Lower lobe of right lung (tissue), 2 donors: Measurements from ENCODE around the gene KHSRP. TPM values are rescaled to one million over a fixed set of nuclear protein-coding genes. Genes with fewer than 3 reads are reported as not detected.

Source experiments
- ATAC-seq, 2 donors: fragments of 200-7000 bp; cut with Tn5 transposase; one replicate each; pipeline ENCODE4 v1.9.1; 2020 to 2022; ENCODE audit warnings: mild to moderate bottlenecking in 2 of 2, moderate library complexity in 2 of 2
- DNase-seq: peaks from one replicate; pipeline ENCODE4 v3.0.0-alpha.2; 2020
- H3K27ac ChIP-seq: fragments of 200-600 bp; one replicate; pipeline ENCODE4 v1.8.0; 2022
- H3K27me3 ChIP-seq: fragments of 200-600 bp; one replicate; pipeline ENCODE4 v1.8.0; 2022; ENCODE audit warnings: low read depth
- H3K36me3 ChIP-seq: fragments of 200-600 bp; one replicate; pipeline ENCODE4 v1.8.0; 2022; ENCODE audit warnings: mild to moderate bottlenecking
- H3K4me1 ChIP-seq: fragments of 200-600 bp; one replicate; pipeline ENCODE4 v1.8.0; 2022
- H3K4me3 ChIP-seq: fragments of 200-600 bp; one replicate; pipeline ENCODE4 v1.8.0; 2022; ENCODE audit warnings: mild to moderate bottlenecking
- H3K9me3 ChIP-seq: fragments of 200-600 bp; one replicate; pipeline ENCODE4 v1.8.0; 2022
- CTCF ChIP-seq: fragments of 200-600 bp; IDR thresholded peaks from one replicate; pipeline ENCODE4 v1.8.0; 2022; ENCODE audit warnings: antibody characterized with exemption, mild to moderate bottlenecking
- intact Hi-C: fragments of 100-400 bp; cut with DNase I; formaldehyde crosslinking; loops from one replicate; pipeline ENCODE4 v1.11.0; 2022
- microRNA-seq: library from miRNA; unstranded; fragments of <30 nt; microRNA quantifications from one replicate; pipeline ENCODE4 v1.2.0, GENCODE V29; 2020; ENCODE audit warnings: borderline number of aligned reads
- total RNA-seq: library from RNA; stranded (reverse); fragmentation: NEBNext Ultra II Directional; extraction: Animal tissue kit (Norgen Biotek cat#: 25700); gene quantifications from one replicate; pipeline ENCODE4 v1.2.1, GENCODE V29; 2021
- donor health status: DM: no; HTN: yes; CAD: no; lungs with severe emphysema.

KHSRP gene
- total RNA-seq, 1 donor from 2014 or later, result 173 TPM

- Histone ChIP-seq H3K4me1 (peaks cover 7% of the 10 kb centered on the region), H3K4me3 (peak overlapping the region; percentile 92), H3K27ac (peak overlapping the region; percentile 46), H3K27me3 (no peaks in the 10 kb centered on the region), H3K36me3 (peaks cover 24% of the 10 kb centered on the region), H3K9me3 (no peaks in the 10 kb centered on the region)
- intact Hi-C loops, result no loop called here
- ATAC-seq (no peak), DNase-seq (no peak)
- no peak for TF ChIP-seq CTCF
These were observed 50.9 kb downstream of the KHSRP start for GRCh38 chr19:6373813-6374108.

GRCh38 chr19:6373096-6373812, 51.4 kb downstream of the KHSRP start:
- Histone ChIP-seq H3K4me1 (peaks cover 7% of the 10 kb centered on the region), H3K27ac (peak overlapping the region; percentile 98), H3K4me3 (peak overlapping the region; percentile 92), H3K36me3 (peaks cover 29% of the 10 kb centered on the region), H3K27me3 (no peaks in the 10 kb centered on the region), H3K9me3 (no peaks in the 10 kb centered on the region)
- ATAC-seq (peak; percentile 92 to 94), DNase-seq (peak; percentile 99)
- no peak for TF ChIP-seq CTCF
- intact Hi-C loops, result no loop called here

GRCh38 chr19:6372594-6373095, 52.0 kb downstream of the KHSRP start, which contains the start of gene ALKBH7:
ALKBH7 (plus strand) TSS chr19:6372794; CDS start chr19:6372821, 27 bp downstream.
- H3K27ac ChIP-seq, result peak within 1 kb of the TSS; percentile 98
- peak; percentile 99 for DNase-seq
- intact Hi-C loops, result no loop called here

GRCh38 chr19:6364353-6364752, 60.3 kb downstream of the KHSRP start:
- no peaks in the 10 kb centered on the region for H3K9me3 ChIP-seq
- no peak for DNase-seq
- no peaks in the 10 kb centered on the region for H3K27me3 ChIP-seq
- no peak for ATAC-seq
- no peak overlapping the region for H3K27ac ChIP-seq
- peaks cover 64% of the 10 kb centered on the region for H3K36me3 ChIP-seq
- no peak overlapping the region for H3K4me3 ChIP-seq
- intact Hi-C loops, result no loop called here
- no peak for TF ChIP-seq CTCF
- H3K4me1 ChIP-seq, result peaks cover 18% of the 10 kb centered on the region

More at GRCh38 chr19:6372594-6373095, 52.0 kb downstream of the KHSRP start, which contains the start of gene ALKBH7:
- Histone ChIP-seq H3K36me3 (peaks cover 35% of the 10 kb centered on the region), H3K27me3 (no peaks in the 10 kb centered on the region), H3K9me3 (no peaks in the 10 kb centered on the region), H3K4me1 (peaks cover 7% of the 10 kb centered on the region), H3K4me3 (peak within 1 kb of the TSS; percentile 92)
- no peak for TF ChIP-seq CTCF
- peak; percentile 94 to 95 for ATAC-seq

Small RNAs within 50 kb of the gene (microRNA-seq; reads per million reads assigned to microRNA genes)
- gene MIR3940 (2.5 reads per million), gene MIR6790 (not detected), gene MIR6885 (not detected)

Other genes with a start within 250 kb of the KHSRP start
- 61.9 TPM for gene MLLT1, start 144.8 kb downstream of the KHSRP start, total RNA-seq
- not detected for gene ACER1, start 91.2 kb downstream of the KHSRP start, total RNA-seq
- 48.7 TPM for gene CLPP, start 63.3 kb downstream of the KHSRP start, total RNA-seq
- gene ALKBH7, start 52.0 kb downstream of the KHSRP start, total RNA-seq, result 61.5 TPM
- 2.2 TPM for gene PSPN, start 48.9 kb downstream of the KHSRP start, total RNA-seq
- gene GTF2F1, start 31.6 kb downstream of the KHSRP start, total RNA-seq, result 49.4 TPM
- not detected for gene SLC25A41, start 9.0 kb upstream of the KHSRP start, total RNA-seq
- gene SLC25A23, start 35.0 kb upstream of the KHSRP start, total RNA-seq, result 44.9 TPM
- 36.3 TPM for gene CRB3, start 39.5 kb upstream of the KHSRP start, total RNA-seq
- 15.1 TPM for gene DENND1C, start 57.0 kb upstream of the KHSRP start, total RNA-seq
- gene TUBB4A, start 77.5 kb upstream of the KHSRP start, total RNA-seq, result 1.2 TPM
- gene TNFSF9, start 106.2 kb upstream of the KHSRP start, total RNA-seq, result 4.1 TPM
- 2.6 TPM for gene CD70, start 166.3 kb upstream of the KHSRP start, total RNA-seq
- 3.3 TPM for gene TNFSF14, start 245.3 kb upstream of the KHSRP start, total RNA-seq